Measurements from ENCODE around the gene MFSD6. TPM values are rescaled to one million over a fixed set of nuclear protein-coding genes. Genes with fewer than 3 reads are reported as not detected.

The MFSD6 gene
- polyA plus RNA-seq, 1 donor from 2014 or later = 11.8 TPM

DNA sequence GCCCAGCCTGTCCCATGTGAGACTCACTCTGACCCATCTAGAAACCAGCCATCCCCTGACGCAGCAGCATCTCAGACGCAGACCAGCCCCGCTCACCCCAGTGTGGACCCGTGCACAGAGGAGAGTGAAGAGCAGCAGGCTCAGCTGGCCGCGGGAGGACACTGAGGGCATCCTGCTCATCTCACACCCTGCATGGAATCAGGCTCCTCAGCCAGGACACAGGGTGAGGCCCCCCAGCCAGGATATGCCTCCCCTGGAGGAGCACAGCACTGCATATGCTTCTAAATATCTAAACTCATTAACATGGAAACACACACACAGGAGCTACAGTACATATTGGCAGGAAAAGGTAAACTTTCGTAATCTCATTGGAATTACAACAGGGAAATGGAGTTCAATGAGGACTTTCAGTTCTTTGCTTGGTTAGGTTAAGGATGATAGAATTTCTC is 91.9 kb downstream of the MFSD6 start:
- H3K9me2 ChIP-seq (ENCODE audit: insufficient read depth, low read length) = no peaks in the 10 kb centered on the region
- H3K27ac ChIP-seq (ENCODE audit: low read length) = no peak overlapping the region
- H4K20me1 ChIP-seq (ENCODE audit: insufficient read depth) = no peaks in the 10 kb centered on the region
- no peak overlapping the region for H2AFZ ChIP-seq (ENCODE audit: low read depth, low read length)
- H3K9me3 ChIP-seq (ENCODE audit: low read length) = no peaks in the 10 kb centered on the region
- no peak overlapping the region for H3K4me3 ChIP-seq (ENCODE audit: low read length)
- H3K27me3 ChIP-seq (ENCODE audit: insufficient read depth, low read depth, low read length) = no peaks in the 10 kb centered on the region
- no peaks in the 10 kb centered on the region for H3K79me2 ChIP-seq (replicated peaks; ENCODE audit: insufficient read depth, low read length)
- TF ChIP-seq EZH2 (IDR thresholded peaks at IDR 0.05; ENCODE audit: borderline replicate concordance, insufficient read depth, low read length, poor library complexity, severe bottlenecking) = no peak
- TF ChIP-seq POLR2AphosphoS5 (IDR thresholded peaks at IDR 0.05) = no peak
- TF ChIP-seq RAD21 (conservative IDR thresholded peaks at IDR 0.05) = no peak
- no peak for TF ChIP-seq SMC3 (conservative IDR thresholded peaks at IDR 0.05; ENCODE audit: poor library complexity)
- TF ChIP-seq EP300 (conservative IDR thresholded peaks at IDR 0.05; ENCODE audit: poor library complexity, severe bottlenecking) = no peak
- TF ChIP-seq, protein P1, sequence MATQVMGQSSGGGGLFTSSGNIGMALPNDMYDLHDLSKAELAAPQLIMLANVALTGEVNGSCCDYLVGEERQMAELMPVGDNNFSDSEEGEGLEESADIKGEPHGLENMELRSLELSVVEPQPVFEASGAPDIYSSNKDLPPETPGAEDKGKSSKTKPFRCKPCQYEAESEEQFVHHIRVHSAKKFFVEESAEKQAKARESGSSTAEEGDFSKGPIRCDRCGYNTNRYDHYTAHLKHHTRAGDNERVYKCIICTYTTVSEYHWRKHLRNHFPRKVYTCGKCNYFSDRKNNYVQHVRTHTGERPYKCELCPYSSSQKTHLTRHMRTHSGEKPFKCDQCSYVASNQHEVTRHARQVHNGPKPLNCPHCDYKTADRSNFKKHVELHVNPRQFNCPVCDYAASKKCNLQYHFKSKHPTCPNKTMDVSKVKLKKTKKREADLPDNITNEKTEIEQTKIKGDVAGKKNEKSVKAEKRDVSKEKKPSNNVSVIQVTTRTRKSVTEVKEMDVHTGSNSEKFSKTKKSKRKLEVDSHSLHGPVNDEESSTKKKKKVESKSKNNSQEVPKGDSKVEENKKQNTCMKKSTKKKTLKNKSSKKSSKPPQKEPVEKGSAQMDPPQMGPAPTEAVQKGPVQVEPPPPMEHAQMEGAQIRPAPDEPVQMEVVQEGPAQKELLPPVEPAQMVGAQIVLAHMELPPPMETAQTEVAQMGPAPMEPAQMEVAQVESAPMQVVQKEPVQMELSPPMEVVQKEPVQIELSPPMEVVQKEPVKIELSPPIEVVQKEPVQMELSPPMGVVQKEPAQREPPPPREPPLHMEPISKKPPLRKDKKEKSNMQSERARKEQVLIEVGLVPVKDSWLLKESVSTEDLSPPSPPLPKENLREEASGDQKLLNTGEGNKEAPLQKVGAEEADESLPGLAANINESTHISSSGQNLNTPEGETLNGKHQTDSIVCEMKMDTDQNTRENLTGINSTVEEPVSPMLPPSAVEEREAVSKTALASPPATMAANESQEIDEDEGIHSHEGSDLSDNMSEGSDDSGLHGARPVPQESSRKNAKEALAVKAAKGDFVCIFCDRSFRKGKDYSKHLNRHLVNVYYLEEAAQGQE (IDR thresholded peaks at IDR 0.05; ENCODE audit: borderline replicate concordance) = no peak
- TF ChIP-seq MXI1 (conservative IDR thresholded peaks at IDR 0.05; ENCODE audit: poor library complexity, severe bottlenecking) = no peak
- no peak for TF ChIP-seq CTCF (IDR thresholded peaks at IDR 0.05; ENCODE audit: poor library complexity, severe bottlenecking)
- no peak for TF ChIP-seq TAF1 (IDR thresholded peaks at IDR 0.05; ENCODE audit: low read depth)
- H3K36me3 ChIP-seq (ENCODE audit: insufficient read depth, low read length) = peaks cover 15% of the 10 kb centered on the region
- H3K9ac ChIP-seq (ENCODE audit: low read length) = no peak overlapping the region
- H3F3A ChIP-seq (ENCODE audit: insufficient read depth, low read length, poor library complexity, severe bottlenecking) = no peaks in the 10 kb centered on the region
- no peak overlapping the region for H3K4me2 ChIP-seq (ENCODE audit: low read length)

- H3K9ac ChIP-seq (ENCODE audit: low read length) = no peak overlapping the region
- no peaks in the 10 kb centered on the region for H3K9me3 ChIP-seq (ENCODE audit: low read length)
- no peaks in the 10 kb centered on the region for H4K20me1 ChIP-seq (ENCODE audit: insufficient read depth)
- H3K36me3 ChIP-seq (ENCODE audit: insufficient read depth, low read length) = peaks cover 15% of the 10 kb centered on the region
- H3K4me3 ChIP-seq (ENCODE audit: low read length) = no peak overlapping the region
- no peaks in the 10 kb centered on the region for H3K79me2 ChIP-seq (replicated peaks; ENCODE audit: insufficient read depth, low read length)
- H3K4me2 ChIP-seq (ENCODE audit: low read length) = no peak overlapping the region
- TF ChIP-seq TAF1 (IDR thresholded peaks at IDR 0.05; ENCODE audit: low read depth) = no peak
- no peak for TF ChIP-seq RAD21 (conservative IDR thresholded peaks at IDR 0.05)
- H3K27me3 ChIP-seq (ENCODE audit: insufficient read depth, low read depth, low read length) = no peaks in the 10 kb centered on the region
- H3K9me2 ChIP-seq (ENCODE audit: insufficient read depth, low read length) = no peaks in the 10 kb centered on the region
- H2AFZ ChIP-seq (ENCODE audit: low read depth, low read length) = no peak overlapping the region
- H3K27ac ChIP-seq (ENCODE audit: low read length) = no peak overlapping the region
- no peaks in the 10 kb centered on the region for H3F3A ChIP-seq (ENCODE audit: insufficient read depth, low read length, poor library complexity, severe bottlenecking)
These were observed 93.1 kb downstream of the MFSD6 start for GRCh38 chr2:190501231-190501630.

Data from neural cell (in vitro differentiated cells).